ENCODE results near the gene OR2C3.
"Not testable (repeated sequence)": the region's sequence is repeated elsewhere in the genome, so short reads cannot be mapped to it uniquely, and the experiment has no call there.

Gene OR2C3

DNA sequence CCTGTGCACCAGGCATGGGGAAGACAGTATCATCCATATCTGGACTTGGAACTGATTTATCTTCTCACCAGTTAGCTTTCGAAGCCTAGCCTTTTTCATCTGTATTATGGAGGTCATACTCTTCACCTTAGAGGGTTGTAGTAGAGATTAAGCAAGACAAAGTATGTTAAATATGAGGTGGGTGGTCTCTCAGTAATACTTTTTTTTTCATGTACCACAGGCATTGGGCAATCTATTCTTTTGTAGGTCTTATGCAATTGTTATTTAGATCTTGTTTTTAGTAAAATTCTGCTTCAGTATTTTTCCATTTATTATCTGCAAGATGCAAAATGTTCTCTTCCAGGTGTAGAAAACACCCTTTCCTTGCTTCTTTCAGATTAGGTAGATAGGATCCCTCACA is 43.1 kb downstream of the OR2C3 start:
- H3K27ac Mint-ChIP-seq: no peak overlapping the region
- intact Hi-C loops (cut with micrococcal nuclease): no loop called here
- H3K4me1 Mint-ChIP-seq (ENCODE audit: low read depth): peaks cover 16% of the 10 kb centered on the region
- no peaks in the 10 kb centered on the region for H3K9me3 Mint-ChIP-seq
- H3K4me3 Mint-ChIP-seq: no peak overlapping the region
- peaks cover 8% of the 10 kb centered on the region for H3K27me3 Mint-ChIP-seq
- no peaks in the 10 kb centered on the region for H3K36me3 Mint-ChIP-seq (ENCODE audit: low read depth)

- intact Hi-C loops (cut with micrococcal nuclease): no loop called here
- no peaks in the 10 kb centered on the region for H3K36me3 Mint-ChIP-seq (ENCODE audit: low read depth)
- peaks cover 16% of the 10 kb centered on the region for H3K4me1 Mint-ChIP-seq (ENCODE audit: low read depth)
- no peaks in the 10 kb centered on the region for H3K9me3 Mint-ChIP-seq
- no peak overlapping the region for H3K27ac Mint-ChIP-seq
- H3K4me3 Mint-ChIP-seq: no peak overlapping the region
- H3K27me3 Mint-ChIP-seq: peaks cover 11% of the 10 kb centered on the region
Observed at GRCh38 chr1:247491328-247491727, 44.9 kb downstream of the OR2C3 start.

- H3K27me3 Mint-ChIP-seq: peaks cover 11% of the 10 kb centered on the region
Observed at GRCh38 chr1:247487057-247487456, 49.2 kb downstream of the OR2C3 start.

DNA sequence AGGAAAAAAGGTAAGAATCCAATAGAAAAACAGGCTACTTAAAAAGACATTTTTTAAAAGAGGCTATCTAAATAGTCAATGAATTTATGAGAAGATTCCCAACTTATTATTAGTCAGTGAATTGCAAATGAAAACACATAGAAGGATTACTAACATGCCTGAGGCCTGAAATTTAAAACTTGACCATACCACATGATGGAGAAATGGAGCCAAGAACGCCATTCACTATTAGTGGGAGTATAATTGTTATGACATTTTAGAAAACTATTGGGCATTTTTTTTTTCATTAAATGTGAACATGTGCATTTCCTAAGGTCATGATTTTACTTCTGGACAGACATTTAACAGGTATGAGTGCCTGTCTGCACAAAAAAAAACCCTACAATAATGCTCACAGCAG is 53.5 kb downstream of the OR2C3 start:
- Mint-ChIP-seq H3K4me1 (ENCODE audit: low read depth) (no peaks in the 10 kb centered on the region), H3K27me3 (no peaks in the 10 kb centered on the region), H3K27ac (no peak overlapping the region), H3K9me3 (no peaks in the 10 kb centered on the region), H3K4me3 (no peak overlapping the region), H3K36me3 (ENCODE audit: low read depth) (no peaks in the 10 kb centered on the region)
- intact Hi-C loops (cut with micrococcal nuclease): no loop called here

More at GRCh38 chr1:247487057-247487456, 49.2 kb downstream of the OR2C3 start:
- no peak overlapping the region for H3K27ac Mint-ChIP-seq
- intact Hi-C loops (cut with micrococcal nuclease): loop anchor here (1.0 to 5.0 kb wide), 3 partner anchors 40 to 115 kb away; no protein-coding TSS in a partner anchor
- H3K36me3 Mint-ChIP-seq (ENCODE audit: low read depth): no peaks in the 10 kb centered on the region
- no peak overlapping the region for H3K4me3 Mint-ChIP-seq
- H3K9me3 Mint-ChIP-seq: no peaks in the 10 kb centered on the region
- no peaks in the 10 kb centered on the region for H3K4me1 Mint-ChIP-seq (ENCODE audit: low read depth)

GRCh38 chr1:247476328-247477058 is 59.7 kb downstream of the OR2C3 start:
- H3K4me1 Mint-ChIP-seq (ENCODE audit: low read depth); H3K27me3 Mint-ChIP-seq; H3K27ac Mint-ChIP-seq; H3K9me3 Mint-ChIP-seq; H3K36me3 Mint-ChIP-seq (ENCODE audit: low read depth); H3K4me3 Mint-ChIP-seq; intact Hi-C loops (cut with micrococcal nuclease): not testable (repeated sequence)

GRCh38 chr1:247475793-247476192 is 60.4 kb downstream of the OR2C3 start:
- peaks cover 9% of the 10 kb centered on the region for H3K4me1 Mint-ChIP-seq (ENCODE audit: low read depth)
- no peak overlapping the region for H3K4me3 Mint-ChIP-seq
- H3K36me3 Mint-ChIP-seq (ENCODE audit: low read depth): no peaks in the 10 kb centered on the region
- H3K27me3 Mint-ChIP-seq: peaks cover 2% of the 10 kb centered on the region
- no peak overlapping the region for H3K27ac Mint-ChIP-seq
- intact Hi-C loops (cut with micrococcal nuclease): no loop called here
- no peaks in the 10 kb centered on the region for H3K9me3 Mint-ChIP-seq
